ENCODE data around the gene CBX2.
"Not testable (repeated sequence)": the region's sequence is repeated elsewhere in the genome, so short reads cannot be mapped to it uniquely, and the experiment has no call there.

The CBX2 gene

GRCh38 chr17:79743614-79744013 is 34.3 kb upstream of the CBX2 start:
- no peak for DNase-seq

GRCh38 chr17:79745641-79746105 is 32.3 kb upstream of the CBX2 start:
- no peak for DNase-seq

GRCh38 chr17:79746889-79747507 is 30.9 kb upstream of the CBX2 start:
- DNase-seq: peak; percentile 30

GRCh38 chr17:79747508-79748294 is 30.2 kb upstream of the CBX2 start:
- DNase-seq: no peak

GRCh38 chr17:79748295-79749099 is 29.5 kb upstream of the CBX2 start:
- no peak for DNase-seq

GRCh38 chr17:79749156-79749815 is 28.7 kb upstream of the CBX2 start:
- no peak for DNase-seq

- no peak for DNase-seq
Observed at GRCh38 chr17:79749958-79750357, 28.0 kb upstream of the CBX2 start.

- DNase-seq: no peak
Observed at GRCh38 chr17:79750650-79751545, 27.1 kb upstream of the CBX2 start.

- DNase-seq: no peak
Observed at GRCh38 chr17:79752175-79752574, 25.8 kb upstream of the CBX2 start.

- no peak for DNase-seq
Observed at GRCh38 chr17:79754370-79754769, 23.6 kb upstream of the CBX2 start.

GRCh38 chr17:79754903-79755302 is 23.0 kb upstream of the CBX2 start:
- DNase-seq: not testable (repeated sequence)

- no peak for DNase-seq
Observed at GRCh38 chr17:79755591-79755990, 22.4 kb upstream of the CBX2 start.

GRCh38 chr17:79757140-79757745 is 20.7 kb upstream of the CBX2 start:
- DNase-seq: no peak

- no peak for DNase-seq
Observed at GRCh38 chr17:79758271-79758670, 19.7 kb upstream of the CBX2 start.

GRCh38 chr17:79760197-79760906 is 17.6 kb upstream of the CBX2 start:
- no peak for DNase-seq

- DNase-seq: no peak
Observed at GRCh38 chr17:79761894-79762589, 15.9 kb upstream of the CBX2 start.

GRCh38 chr17:79765708-79766107 is 12.2 kb upstream of the CBX2 start:
- DNase-seq: no peak

- DNase-seq: no peak
Observed at GRCh38 chr17:79769570-79770506, 8.1 kb upstream of the CBX2 start.

- no peak for DNase-seq
Observed at GRCh38 chr17:79771276-79771675, 6.7 kb upstream of the CBX2 start.
